Fibroblast of pulmonary artery (primary cell): Measurements from ENCODE around the gene ANKLE1.

Source experiments
- DNase-seq: peaks from one replicate; pipeline ENCODE4 v3.0.0-alpha.2; 2010; ENCODE audit warnings: low read depth
- H3K4me3 ChIP-seq: replicated peaks from 2 replicates; pipeline ENCODE4 v1.5.1; 2011; ENCODE audit warnings: low read depth, mild to moderate bottlenecking, control low read depth, low read length, moderate library complexity
- TF ChIP-seq, protein P1 (sequence below): IDR thresholded peaks from 2 replicates; pipeline ENCODE4 v1.5.1; 2011; ENCODE audit warnings: mild to moderate bottlenecking, control low read depth, low read length, inconsistent platforms; ENCODE audit errors: missing control alignments

Gene ANKLE1

DNA sequence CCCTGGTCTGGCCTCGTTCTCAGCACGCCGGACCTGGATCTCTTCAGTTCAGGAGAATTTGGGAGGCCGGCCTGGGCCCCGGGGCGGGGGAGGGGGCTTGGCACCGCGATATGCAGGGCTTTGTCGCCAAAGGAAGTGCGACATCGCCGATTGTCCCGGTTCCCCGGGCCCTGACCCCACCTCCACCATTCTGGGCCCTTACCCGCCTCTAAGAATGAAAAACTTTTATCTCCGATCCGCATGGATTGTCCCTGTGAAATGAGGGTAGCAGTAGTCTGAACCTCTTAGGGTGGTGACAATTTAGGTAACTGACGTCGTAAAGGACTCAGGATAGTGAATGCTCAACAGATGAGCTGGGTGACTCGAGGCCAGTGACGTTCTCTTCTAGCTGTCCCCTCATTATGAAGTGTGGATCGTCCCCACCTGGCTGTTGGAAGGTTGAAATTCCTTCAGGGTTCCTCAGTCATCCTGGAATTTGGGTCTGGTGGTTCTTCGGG, 28.3 kb downstream of the ANKLE1 start:
- TF ChIP-seq, protein P1, sequence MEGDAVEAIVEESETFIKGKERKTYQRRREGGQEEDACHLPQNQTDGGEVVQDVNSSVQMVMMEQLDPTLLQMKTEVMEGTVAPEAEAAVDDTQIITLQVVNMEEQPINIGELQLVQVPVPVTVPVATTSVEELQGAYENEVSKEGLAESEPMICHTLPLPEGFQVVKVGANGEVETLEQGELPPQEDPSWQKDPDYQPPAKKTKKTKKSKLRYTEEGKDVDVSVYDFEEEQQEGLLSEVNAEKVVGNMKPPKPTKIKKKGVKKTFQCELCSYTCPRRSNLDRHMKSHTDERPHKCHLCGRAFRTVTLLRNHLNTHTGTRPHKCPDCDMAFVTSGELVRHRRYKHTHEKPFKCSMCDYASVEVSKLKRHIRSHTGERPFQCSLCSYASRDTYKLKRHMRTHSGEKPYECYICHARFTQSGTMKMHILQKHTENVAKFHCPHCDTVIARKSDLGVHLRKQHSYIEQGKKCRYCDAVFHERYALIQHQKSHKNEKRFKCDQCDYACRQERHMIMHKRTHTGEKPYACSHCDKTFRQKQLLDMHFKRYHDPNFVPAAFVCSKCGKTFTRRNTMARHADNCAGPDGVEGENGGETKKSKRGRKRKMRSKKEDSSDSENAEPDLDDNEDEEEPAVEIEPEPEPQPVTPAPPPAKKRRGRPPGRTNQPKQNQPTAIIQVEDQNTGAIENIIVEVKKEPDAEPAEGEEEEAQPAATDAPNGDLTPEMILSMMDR = no peak
- no peak for DNase-seq
- peak overlapping the region; percentile 97 for H3K4me3 ChIP-seq

DNA sequence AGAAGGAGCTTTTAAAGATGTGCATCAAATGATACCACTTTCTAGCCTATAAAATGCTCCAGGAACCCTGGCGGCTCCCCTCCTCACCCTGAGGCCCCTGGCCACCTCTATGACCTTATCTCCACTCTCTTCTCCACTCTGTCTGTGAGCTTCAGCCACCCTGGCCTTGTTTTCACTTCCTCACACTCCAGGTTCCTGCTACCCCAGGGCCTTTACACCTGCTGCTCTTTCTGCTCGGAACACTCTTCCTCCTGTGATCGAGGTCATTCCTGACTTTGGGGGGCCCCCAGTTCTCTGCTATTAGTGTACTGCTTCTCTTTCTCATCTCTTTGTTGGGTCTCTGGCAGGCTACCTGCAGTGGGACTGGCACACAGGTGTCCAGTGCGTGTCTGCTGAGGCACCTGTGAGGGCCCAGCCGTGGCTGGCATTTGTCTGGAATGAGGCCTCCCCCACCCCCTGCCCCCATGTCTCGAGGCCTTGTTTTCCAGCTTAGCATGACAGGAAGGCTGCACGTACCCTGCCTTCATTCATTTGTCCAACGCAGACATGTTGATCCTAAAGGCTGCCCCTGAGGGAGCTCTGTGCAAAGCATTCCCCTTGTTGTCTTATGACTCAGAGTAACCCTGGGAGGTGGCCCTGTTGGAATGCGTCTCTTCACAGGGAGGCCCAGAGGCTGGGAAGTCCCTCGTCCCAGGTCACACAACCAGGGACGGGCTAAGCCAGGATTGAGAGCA, 29.9 kb downstream of the ANKLE1 start:
- no peak overlapping the region for H3K4me3 ChIP-seq
- TF ChIP-seq, protein P1 = no peak
- DNase-seq = peak; percentile 64

DNA sequence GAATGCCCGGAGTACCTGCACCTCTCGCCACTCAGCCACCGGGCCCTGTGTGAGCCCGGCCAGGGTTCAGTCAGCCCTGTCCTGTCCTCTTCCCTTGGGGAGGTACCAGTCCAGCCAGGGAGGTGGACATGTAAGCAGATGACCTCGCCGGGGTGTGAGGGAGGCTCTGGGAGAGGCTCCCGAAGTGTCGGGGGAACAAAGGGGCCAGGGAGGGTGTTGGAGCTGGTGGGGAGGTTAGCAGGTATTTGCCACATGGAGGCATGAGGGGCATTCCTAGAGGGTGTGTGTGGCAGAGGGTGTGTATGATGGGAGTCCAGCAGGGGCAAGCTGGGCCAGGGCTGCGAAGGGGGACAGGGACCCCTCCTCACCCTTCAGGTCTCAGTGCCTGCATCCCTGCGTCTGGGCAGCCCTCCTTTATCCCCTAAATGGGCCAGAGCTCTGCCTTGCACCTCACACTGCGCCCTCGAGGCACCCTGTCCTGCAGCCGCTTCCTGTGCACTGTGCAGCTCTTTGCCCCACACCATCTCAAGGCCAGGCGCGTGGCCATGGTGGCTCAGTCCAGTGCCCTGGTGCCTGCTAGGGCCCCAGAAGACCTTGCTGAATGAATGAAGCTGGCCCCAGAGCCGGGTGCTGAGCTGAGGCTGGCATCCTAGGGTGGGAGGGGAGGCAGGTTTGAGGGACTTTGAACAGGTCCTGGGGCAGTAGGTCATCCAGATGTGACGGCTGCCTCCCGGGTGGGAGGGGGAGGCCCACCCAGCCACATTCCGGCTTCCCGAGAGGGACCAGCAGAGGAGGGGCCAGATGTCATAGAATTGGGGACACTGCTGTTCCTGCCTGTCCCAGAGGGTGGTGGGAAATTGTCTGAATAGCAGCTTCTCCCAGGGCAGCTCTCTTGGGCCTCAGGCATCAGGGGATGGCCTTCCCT, 30.8 kb downstream of the ANKLE1 start:
- DNase-seq = no peak
- no peak overlapping the region for H3K4me3 ChIP-seq
- TF ChIP-seq, protein P1 = no peak

DNA sequence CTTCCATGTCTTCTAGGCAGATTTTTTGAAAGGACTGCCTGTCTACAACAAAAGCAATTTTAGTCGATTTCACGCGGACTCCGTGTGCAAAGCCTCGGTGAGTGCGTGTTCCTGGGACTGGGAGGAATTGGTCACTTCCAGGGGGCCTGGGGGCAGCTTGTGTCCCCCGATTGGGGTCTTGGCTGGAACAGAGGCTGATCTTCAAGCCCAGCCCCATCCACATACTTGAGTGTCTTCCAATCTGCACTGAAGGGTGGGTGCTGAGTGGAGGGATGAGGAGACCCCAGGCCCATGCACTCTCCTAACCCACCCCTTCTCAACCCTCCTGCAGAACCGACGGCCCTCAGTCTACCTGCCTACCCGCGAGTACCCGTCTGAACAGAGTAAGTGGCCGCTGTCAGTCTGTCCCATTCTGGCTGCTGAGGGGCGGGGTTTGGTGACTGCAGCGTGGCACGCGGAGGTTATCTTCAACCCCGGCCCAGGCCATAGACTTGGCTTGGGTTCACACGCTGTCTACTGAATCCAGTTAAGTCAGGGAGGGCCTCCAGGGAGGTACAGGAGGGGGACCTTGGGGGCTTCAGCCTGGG, 32.4 kb downstream of the ANKLE1 start:
- no peak for DNase-seq
- H3K4me3 ChIP-seq = no peak overlapping the region
- TF ChIP-seq, protein P1 = no peak

DNA sequence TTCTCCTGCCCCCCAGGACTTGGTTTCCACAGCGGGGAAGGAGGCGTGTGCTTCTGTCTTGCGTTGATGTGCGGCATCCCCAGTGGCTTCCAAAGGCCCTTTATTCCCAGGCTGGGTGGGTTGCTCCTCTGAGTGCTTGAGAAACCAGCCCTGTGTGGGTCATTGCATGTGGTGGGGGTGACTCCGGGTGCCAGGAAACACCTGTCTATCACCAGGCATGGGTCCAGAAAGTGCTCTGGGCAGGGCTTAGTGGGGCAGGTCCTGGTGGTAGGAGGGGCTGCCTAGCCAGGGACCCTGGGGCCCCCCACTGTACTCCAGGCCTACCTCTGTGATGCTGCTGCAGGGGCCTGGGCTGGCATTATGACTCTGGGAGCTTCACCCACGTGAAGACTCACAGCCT, 37.3 kb downstream of the ANKLE1 start:
- TF ChIP-seq, protein P1 = no peak
- no peak overlapping the region for H3K4me3 ChIP-seq
- DNase-seq = no peak

DNA sequence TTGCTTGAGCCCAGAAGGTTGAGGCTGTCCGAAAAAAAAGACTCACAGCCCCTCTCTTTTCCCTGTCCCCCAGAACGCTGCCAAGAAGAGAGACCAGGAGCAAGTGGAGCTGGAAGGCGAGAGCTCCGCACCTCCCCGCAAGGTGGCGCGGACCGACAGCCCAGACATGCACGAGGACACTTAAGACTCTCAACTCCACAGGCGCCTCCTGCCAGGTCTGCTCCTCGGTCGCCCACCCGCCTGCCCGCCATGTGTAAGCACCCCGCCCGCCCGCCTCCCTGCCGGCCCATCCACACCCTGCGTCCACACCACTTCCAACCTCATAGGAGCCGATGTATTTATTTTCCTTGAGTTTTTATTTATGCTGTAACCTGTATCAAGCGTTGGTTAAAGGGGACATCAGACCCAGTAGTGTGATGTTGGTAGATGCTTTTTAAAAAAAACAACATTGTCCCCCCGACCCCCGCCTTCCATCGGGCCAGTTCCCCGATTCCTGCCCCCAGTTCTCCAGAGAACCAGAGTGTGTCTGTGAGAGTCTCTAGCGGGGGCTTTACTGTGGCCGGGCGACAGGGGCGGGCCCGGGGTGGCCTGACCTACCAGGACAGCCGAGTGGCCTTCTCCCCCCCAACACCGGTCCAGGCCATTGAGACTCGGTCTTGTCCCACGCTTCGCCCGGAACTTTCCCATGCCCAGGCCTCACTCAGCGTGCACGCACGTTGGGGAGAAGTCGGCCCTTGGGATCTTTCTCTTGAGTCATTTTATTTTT, 38.0 kb downstream of the ANKLE1 start:
- H3K4me3 ChIP-seq = no peak overlapping the region
- TF ChIP-seq, protein P1 = no peak
- DNase-seq = no peak
